Stomach (tissue), 9 donors: ENCODE measurements around the gene CLMP. TPM values are rescaled to one million over a fixed set of nuclear protein-coding genes. Genes with fewer than 3 reads are reported as not detected.

Experiments
- DNase-seq, 2 donors: peaks; one replicate each; pipeline versions ENCODE4 v3.0.0 to v3.0.0-alpha.2; 2013 to 2019
- H3K27ac ChIP-seq, 5 donors: fragments of 200-600 bp in 4 of 5; sonication (generic) in 4 of 5; one replicate each; pipeline ENCODE4 v1.5.1; 2013 to 2019; ENCODE audit warnings: mild to moderate bottlenecking in 1 of 5, moderate library complexity in 1 of 5
- H3K27me3 ChIP-seq, 3 donors: fragments of 200-600 bp; sonication (generic); one replicate each; pipeline ENCODE4 v1.5.1; 2017 to 2019; ENCODE audit warnings: mixed run types in 1 of 3
- H3K36me3 ChIP-seq, 4 donors: fragments of 200-600 bp; sonication (generic); 1 replicate in 3 of 4; 2 replicates in 1 of 4; pipeline ENCODE4 v1.5.1; 2016 to 2019
- H3K4me1 ChIP-seq, 4 donors: fragments of 200-600 bp; sonication (generic); one replicate each; pipeline ENCODE4 v1.5.1; 2016 to 2019
- H3K4me3 ChIP-seq, 4 donors: fragments of 200-600 bp; sonication (generic) in 3 of 4; one replicate each; pipeline ENCODE4 v1.5.1; 2016 to 2019; ENCODE audit warnings: mild to moderate bottlenecking in 1 of 4
- H3K9me3 ChIP-seq, 4 donors: fragments of 200-600 bp; sonication (generic); one replicate each; pipeline ENCODE4 v1.5.1; 2016 to 2019
- EP300 ChIP-seq: sonication (generic); formaldehyde crosslinking; IDR thresholded peaks from one replicate; pipeline ENCODE4 v1.6.1; 2017; ENCODE audit warnings: antibody characterized with exemption
- POLR2A ChIP-seq, 4 donors: fragments of 450-650 bp; IDR thresholded peaks; one replicate each; pipeline ENCODE4 v1.6.1; 2016; ENCODE audit warnings: antibody characterized with exemption in 4 of 4, control low read depth in 2 of 4, mild to moderate bottlenecking in 1 of 4, moderate library complexity in 1 of 4
- POLR2AphosphoS5 ChIP-seq, 3 donors: sonication (generic); formaldehyde crosslinking; IDR thresholded peaks; one replicate each; pipeline ENCODE4 v1.6.1; 2016; ENCODE audit warnings: antibody characterized with exemption in 3 of 3
- WGBS, 5 donors: extraction: QIAGEN DNeasy Blood & Tissue Kit in 3 of 5; methylation state at CpG; one replicate each; pipeline versions ENCODE4 v1.1.5 to v1.1.7; 2013 to 2018; 5-methylcytosine and 5-hydroxymethylcytosine counted together
- intact Hi-C: fragments of 100-400 bp; cut with DNase I; formaldehyde crosslinking; loops from one replicate; pipeline ENCODE4 v1.15.1; 2023; ENCODE audit warnings: low total_unique reads
- polyA plus RNA-seq, 3 donors: library from polyadenylated mRNA; stranded (reverse); fragments of 200-250 nt; gene quantifications; one replicate each; pipeline ENCODE4 v1.2.3, GENCODE V29; 2013
- total RNA-seq, 5 donors: library from RNA; depleted of rRNA; stranded (reverse); fragments of >200 nt; gene quantifications; one replicate each; pipeline versions ENCODE4 v1.1.0 to v1.2.3, GENCODE V29; 2014 to 2016
- TF ChIP-seq, protein P1 (sequence below), 7 experiments: fragments of 450-650 bp in 4 of 7; fragments of 200-600 bp in 3 of 7; sonication (generic) in 3 of 7; IDR thresholded peaks; one replicate each; pipeline ENCODE4 v1.5.1; 2016 to 2019; ENCODE audit warnings: antibody characterized with exemption in 7 of 7, control low read depth in 2 of 7, mild to moderate bottlenecking in 1 of 7
- donor health status: healthy with polysubstance abuse.
- donor health status: Bipolar disorder and iron deficiency.
- donor health status: healthy.

The CLMP gene
- total and polyA plus RNA-seq, 8 donors: 4.9 to 81.2 (median 40.5) TPM

DNA sequence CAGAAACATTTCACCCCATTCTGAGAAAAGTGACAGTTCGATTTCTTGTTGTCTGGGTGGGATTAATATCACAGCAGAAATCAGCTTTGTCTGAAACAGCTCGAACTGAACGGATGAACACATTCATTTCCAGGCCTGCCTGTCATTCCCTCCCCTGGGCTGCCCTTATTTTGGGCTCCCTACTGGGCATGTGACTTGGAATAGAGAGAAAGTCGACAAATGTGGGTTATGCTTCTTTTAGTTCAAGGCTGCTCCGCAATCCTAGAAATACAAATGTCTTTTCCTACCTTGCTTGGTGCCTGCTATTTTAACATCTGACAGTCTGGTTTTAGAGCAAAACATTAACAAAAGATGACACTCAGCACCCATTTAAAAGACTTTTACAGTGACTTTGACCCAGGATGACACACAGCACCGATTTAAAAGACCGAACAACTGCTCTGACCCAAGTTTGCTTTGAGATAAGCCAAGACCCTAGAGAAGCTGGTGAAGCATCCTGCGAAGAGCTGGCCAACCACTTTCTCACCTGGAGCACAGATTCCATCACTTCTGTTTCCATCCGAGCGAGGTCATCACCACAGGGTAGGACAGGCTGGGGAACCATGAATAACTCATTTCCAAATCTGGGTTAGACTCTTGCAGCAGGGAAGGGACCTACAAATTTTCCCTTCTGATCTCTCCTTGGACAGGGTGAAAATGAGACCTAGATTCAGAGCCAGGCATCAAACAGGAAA lies 13.1 kb downstream of the CLMP start:
- Histone ChIP-seq H3K36me3 (no peaks in the 10 kb centered on the region), H3K4me3 (no peak overlapping the region), H3K27ac (peak overlapping the region in 1 of 5 donors; percentile 11), H3K9me3 (no peaks in the 10 kb centered on the region), H3K27me3 (peaks cover 0 to 35% (median 0%) of the 10 kb centered on the region in 3 donors), H3K4me1 (peaks cover 0 to 52% (median 5%) of the 10 kb centered on the region in 4 donors)
- intact Hi-C loops: no loop called here
- DNase-seq: no peak
- no peak for TF ChIP-seq POLR2AphosphoS5 (IDR thresholded peaks at IDR 0.05)
- no peak for TF ChIP-seq EP300
- TF ChIP-seq, protein P1, sequence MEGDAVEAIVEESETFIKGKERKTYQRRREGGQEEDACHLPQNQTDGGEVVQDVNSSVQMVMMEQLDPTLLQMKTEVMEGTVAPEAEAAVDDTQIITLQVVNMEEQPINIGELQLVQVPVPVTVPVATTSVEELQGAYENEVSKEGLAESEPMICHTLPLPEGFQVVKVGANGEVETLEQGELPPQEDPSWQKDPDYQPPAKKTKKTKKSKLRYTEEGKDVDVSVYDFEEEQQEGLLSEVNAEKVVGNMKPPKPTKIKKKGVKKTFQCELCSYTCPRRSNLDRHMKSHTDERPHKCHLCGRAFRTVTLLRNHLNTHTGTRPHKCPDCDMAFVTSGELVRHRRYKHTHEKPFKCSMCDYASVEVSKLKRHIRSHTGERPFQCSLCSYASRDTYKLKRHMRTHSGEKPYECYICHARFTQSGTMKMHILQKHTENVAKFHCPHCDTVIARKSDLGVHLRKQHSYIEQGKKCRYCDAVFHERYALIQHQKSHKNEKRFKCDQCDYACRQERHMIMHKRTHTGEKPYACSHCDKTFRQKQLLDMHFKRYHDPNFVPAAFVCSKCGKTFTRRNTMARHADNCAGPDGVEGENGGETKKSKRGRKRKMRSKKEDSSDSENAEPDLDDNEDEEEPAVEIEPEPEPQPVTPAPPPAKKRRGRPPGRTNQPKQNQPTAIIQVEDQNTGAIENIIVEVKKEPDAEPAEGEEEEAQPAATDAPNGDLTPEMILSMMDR (IDR thresholded peaks at IDR 0.05): no peak
- TF ChIP-seq POLR2A (IDR thresholded peaks at IDR 0.05): no peak
- 77 to 87% (median 80%) methylated on average over 10 of the region's 10 CpGs for WGBS, 5 donors

DNA sequence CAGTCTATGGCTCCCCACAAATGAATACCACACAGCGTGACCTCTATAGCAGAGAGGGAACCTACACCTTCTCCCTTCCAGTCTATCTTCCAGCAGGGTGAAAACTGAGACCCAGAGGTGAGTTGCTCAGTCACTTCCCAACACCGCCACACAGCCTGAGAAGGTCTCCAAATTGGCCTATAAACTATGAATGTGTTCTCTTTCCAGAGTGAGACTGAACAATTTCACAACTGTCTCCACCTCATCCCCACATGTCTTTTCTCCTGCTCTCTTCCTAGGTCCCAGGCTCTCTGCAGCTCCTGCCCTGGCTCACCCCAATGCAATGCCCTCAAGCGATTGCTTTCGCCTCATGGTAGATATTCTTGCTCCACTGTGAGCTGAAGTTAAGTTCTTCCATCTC lies 14.0 kb downstream of the CLMP start:
- no peak for TF ChIP-seq POLR2AphosphoS5 (IDR thresholded peaks at IDR 0.05)
- TF ChIP-seq POLR2A (IDR thresholded peaks at IDR 0.05): no peak
- TF ChIP-seq, protein P1 (IDR thresholded peaks at IDR 0.05): no peak
- no peak for TF ChIP-seq EP300
- Histone ChIP-seq H3K4me3 (no peak overlapping the region), H3K9me3 (no peaks in the 10 kb centered on the region), H3K36me3 (no peaks in the 10 kb centered on the region), H3K27me3 (peaks cover 0 to 27% (median 0%) of the 10 kb centered on the region in 3 donors), H3K4me1 (peaks cover 0 to 45% (median 5%) of the 10 kb centered on the region in 4 donors), H3K27ac (peak overlapping the region in 1 of 5 donors; percentile 11)
- no peak for DNase-seq
- intact Hi-C loops: no loop called here
- WGBS, 5 donors: 86 to 99% (median 98%) methylated on average over 4 of the region's 4 CpGs

DNA sequence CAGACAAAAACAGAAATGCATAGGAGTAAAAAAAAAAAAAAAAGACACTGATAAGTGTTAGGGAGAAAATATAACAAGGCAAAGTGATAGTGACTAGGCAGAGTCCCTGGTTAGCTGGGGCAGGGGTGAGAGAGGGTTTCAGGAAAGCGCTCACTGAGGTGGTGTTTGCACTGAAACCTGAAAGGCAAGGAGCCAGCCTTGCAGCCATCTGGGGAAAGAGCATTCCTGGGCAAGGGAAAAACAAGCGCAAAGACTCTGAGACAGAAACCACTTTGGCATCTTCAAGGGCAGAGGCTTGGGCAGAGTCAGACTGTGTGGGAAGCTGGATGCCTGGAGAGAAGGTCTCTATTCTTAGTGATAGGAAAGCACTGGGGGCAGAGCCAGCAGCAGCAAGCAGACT lies 14.5 kb downstream of the CLMP start:
- no peak overlapping the region for H3K4me3 ChIP-seq
- peaks cover 0 to 22% (median 0%) of the 10 kb centered on the region in 3 donors for H3K27me3 ChIP-seq
- H3K27ac ChIP-seq: no peak overlapping the region
- intact Hi-C loops: no loop called here
- no peak for DNase-seq
- H3K9me3 ChIP-seq: no peaks in the 10 kb centered on the region
- peaks cover 0 to 45% (median 5%) of the 10 kb centered on the region in 4 donors for H3K4me1 ChIP-seq
- no peaks in the 10 kb centered on the region for H3K36me3 ChIP-seq
- WGBS, 5 donors: 72 to 83% (median 74%) methylated on average over 2 of the region's 2 CpGs
- TF ChIP-seq POLR2AphosphoS5 (IDR thresholded peaks at IDR 0.05) (no peak), EP300 (no peak), POLR2A (IDR thresholded peaks at IDR 0.05) (no peak)
- TF ChIP-seq, protein P1 (IDR thresholded peaks at IDR 0.05): no peak

DNA sequence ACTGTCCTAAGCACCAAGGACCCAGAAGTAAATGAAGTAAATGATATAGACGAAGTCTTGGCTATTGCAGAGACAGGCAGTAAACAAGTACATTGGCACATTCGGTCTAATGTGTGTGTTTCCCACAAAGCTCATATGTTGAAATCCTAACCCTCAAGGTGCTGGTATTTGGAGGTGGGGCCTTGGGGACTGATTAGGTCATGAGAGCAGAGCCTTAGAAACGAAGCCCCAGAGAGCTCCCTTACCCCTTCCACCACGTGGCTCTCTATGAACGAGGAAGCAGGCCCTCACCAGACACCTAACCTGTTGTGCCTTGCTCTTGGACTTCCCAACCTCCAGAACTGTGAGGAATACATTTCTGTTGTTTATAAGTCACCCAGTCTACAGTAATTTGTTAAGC lies 14.9 kb downstream of the CLMP start:
- Histone ChIP-seq H3K27ac (no peak overlapping the region), H3K27me3 (peaks cover 0 to 18% (median 0%) of the 10 kb centered on the region in 3 donors), H3K36me3 (no peaks in the 10 kb centered on the region), H3K4me3 (no peak overlapping the region), H3K9me3 (no peaks in the 10 kb centered on the region), H3K4me1 (peaks cover 0 to 44% (median 6%) of the 10 kb centered on the region in 4 donors)
- no peak for TF ChIP-seq EP300
- TF ChIP-seq, protein P1 (IDR thresholded peaks at IDR 0.05): no peak
- TF ChIP-seq POLR2AphosphoS5 (IDR thresholded peaks at IDR 0.05): no peak
- no peak for TF ChIP-seq POLR2A (IDR thresholded peaks at IDR 0.05)
- 68 to 79% (median 72%) methylated on average over 5 of the region's 5 CpGs for WGBS, 5 donors
- DNase-seq: no peak
- intact Hi-C loops: no loop called here
